ENCODE measurements around the gene SYCP1. TPM values are rescaled to one million over a fixed set of nuclear protein-coding genes. Genes with fewer than 3 reads are reported as not detected.

Gene SYCP1
- total and polyA plus RNA-seq, 2 of the 13 experiments (the other 11 are each of a cell fraction or from before 2014, with no cell fraction given): not detected

- intact Hi-C loops (cut with micrococcal nuclease; ENCODE audit: unreplicated experiment): loop anchor here (10.0 kb wide), 1 partner anchor 252 kb away; the partner anchor contains the start of gene SIKE1
- H3K4me3 ChIP-seq (replicated peaks in 1 of 3; ENCODE audit: insufficient read depth in 1 of 3, low read depth in 2 of 3, low read length in 3 of 3): no peak overlapping the region; a peak in 1 of 6 replicates
- in situ Hi-C loops (cut with HindIII; ENCODE audit: extremely low pct_ligation_motif_present, low pct_unique_long_range_greater_than_20kb): no loop called here
- no peaks in the 10 kb centered on the region for H3K27me3 ChIP-seq (ENCODE audit: control insufficient read depth in 1 of 2, insufficient read depth in 2 of 2, low read length in 2 of 2)
- no peak overlapping the region for H2AFZ ChIP-seq (ENCODE audit: low read length)
- POLR2A ChIA-PET: no interaction called here
- no peaks in the 10 kb centered on the region for H3K79me2 ChIP-seq (ENCODE audit: insufficient read depth, low read length)
- no peaks in the 10 kb centered on the region for H3K36me3 ChIP-seq (replicated peaks in 1 of 2; ENCODE audit: control insufficient read depth in 1 of 2, insufficient read depth in 2 of 2, low read length in 2 of 2)
- no peaks in the 10 kb centered on the region for H4K20me1 ChIP-seq (ENCODE audit: insufficient read depth, low read length)
- peak overlapping the region; percentile 41 for H3K27ac ChIP-seq (ENCODE audit: extremely low read length, insufficient read depth, low read length)
- no TSS peak for BruUV-seq (replicated peaks)
- H3K9me3 ChIP-seq (ENCODE audit: low read length): no peaks in the 10 kb centered on the region
- WGBS (ENCODE audit: low lambda C conversion rate): 65% methylated on average over 4 of the region's 4 CpGs
- peak overlapping the region; percentile 31 for H3K4me2 ChIP-seq (ENCODE audit: low read depth, low read length)
- peaks cover 29% of the 10 kb centered on the region for H3K4me1 ChIP-seq (ENCODE audit: insufficient read depth, low read length)
- DNase-seq (ENCODE audit: low spot score) (peak; percentile 86), FAIRE-seq (peak; percentile 76), ATAC-seq (peak; percentile 97)
- CTCF ChIA-PET (ENCODE audit: low intra/inter-chr PET ratio, low total read pairs): no interaction called here
- no peak overlapping the region for H3K9ac ChIP-seq (ENCODE audit: insufficient read depth, low read depth, low read length)
- no peak for TF ChIP-seq HIC2 (CRISPR knock-in tag; IDR thresholded peaks at IDR 0.05; ENCODE audit: low read depth)
- peak; percentile 83 for TF ChIP-seq HNF4A (CRISPR knock-in tag; IDR thresholded peaks at IDR 0.05)
- TF ChIP-seq ZNF687 (CRISPR knock-in tag; IDR thresholded peaks at IDR 0.05): no peak
- no peak for TF ChIP-seq NR2F1 (CRISPR knock-in tag; IDR thresholded peaks at IDR 0.05)
- TF ChIP-seq ZBTB38 (CRISPR knock-in tag; IDR thresholded peaks at IDR 0.05): no peak
- TF ChIP-seq ZNF263 (CRISPR knock-in tag; IDR thresholded peaks at IDR 0.05): no peak
- 0 out of 2 replicates have a peak, but pooled peaks have one; percentile 51 for TF ChIP-seq ZSCAN25 (CRISPR knock-in tag; IDR thresholded peaks at IDR 0.05)
- peak in 1 of 2 experiments; percentile 70; a peak in 2 of 4 replicates for TF ChIP-seq EP300 (IDR thresholded peaks at IDR 0.05; ENCODE audit: low read depth in 2 of 2, low read length in 2 of 2)
- no peak for TF ChIP-seq EP300 (CRISPR knock-in tag; IDR thresholded peaks at IDR 0.05; ENCODE audit: borderline replicate concordance)
- no peak for TF ChIP-seq BRF2 (CRISPR knock-in tag; IDR thresholded peaks at IDR 0.05)
- peak; percentile 61; the same call in 1 of the 2 replicates for TF ChIP-seq KDM6A (CRISPR knock-in tag; IDR thresholded peaks at IDR 0.05; ENCODE audit: low read depth)
- no peak for TF ChIP-seq EEA1 (CRISPR knock-in tag; IDR thresholded peaks at IDR 0.05; ENCODE audit: borderline replicate concordance)
- TF ChIP-seq JDP2 (CRISPR knock-in tag; IDR thresholded peaks at IDR 0.05; ENCODE audit: borderline replicate concordance): no peak
- TF ChIP-seq NCOR1 (IDR thresholded peaks at IDR 0.05; ENCODE audit: borderline replicate concordance, low read length): no peak
Measured at GRCh38 chr1:115036814-115037507, 182.3 kb downstream of the SYCP1 start.
